Calu3 (cell line): ENCODE data around the gene CD72. TPM values are rescaled to one million over a fixed set of nuclear protein-coding genes. Genes with fewer than 3 reads are reported as not detected.
"Not testable (repeated sequence)": the region's sequence is repeated elsewhere in the genome, so short reads cannot be mapped to it uniquely, and the experiment has no call there.

ENCODE experiments used
- BruUV-seq: library from RNA; stranded (reverse); fragments of 400-500 nt; replicated peaks from 2 replicates; lab custom pipeline; 2021; lab: Mats Ljungman, UMichigan
- CTCF ChIA-PET: fragments of 300-600 bp; sonication (Branson Sonifier 250); formaldehyde crosslinking; loops from one replicate; lab custom pipeline; 2022; ENCODE audit warnings: antibody characterized with exemption; lab: Charles Lee
- DNase-seq: peaks from one replicate; pipeline ENCODE4 v3.0.0; 2022
- H3K27ac Mint-ChIP-seq: one replicate; pipeline ENCODE4 v1.8.0; 2022; ENCODE audit warnings: mixed read lengths; ENCODE audit not compliant: unreplicated experiment
- H3K27me3 Mint-ChIP-seq: one replicate; pipeline ENCODE4 v1.8.0; 2022; ENCODE audit warnings: mixed read lengths; ENCODE audit not compliant: unreplicated experiment
- H3K36me3 Mint-ChIP-seq: one replicate; pipeline ENCODE4 v1.8.0; 2022; ENCODE audit warnings: mild to moderate bottlenecking, moderate library complexity, mixed read lengths; ENCODE audit not compliant: insufficient read depth, unreplicated experiment
- H3K4me1 Mint-ChIP-seq: one replicate; pipeline ENCODE4 v1.8.0; 2022; ENCODE audit warnings: mild to moderate bottlenecking, low read depth, mixed read lengths; ENCODE audit not compliant: unreplicated experiment
- H3K4me3 Mint-ChIP-seq: one replicate; pipeline ENCODE4 v1.8.0; 2022; ENCODE audit warnings: mild to moderate bottlenecking, low read depth, moderate library complexity, mixed read lengths; ENCODE audit not compliant: unreplicated experiment
- H3K9me3 Mint-ChIP-seq: one replicate; pipeline ENCODE4 v1.8.0; 2022; ENCODE audit warnings: low read depth, mixed read lengths; ENCODE audit not compliant: unreplicated experiment
- CTCF ChIP-seq: fragments of 200-600 bp; IDR thresholded peaks from one replicate; pipeline ENCODE4 v1.8.0; 2022; ENCODE audit warnings: antibody characterized with exemption; ENCODE audit not compliant: unreplicated experiment
- intact Hi-C: fragments of 100-400 bp; cut with micrococcal nuclease; formaldehyde crosslinking; loops from one replicate; pipeline ENCODE4 v1.10.0; 2022; ENCODE audit not compliant: unreplicated experiment
- total RNA-seq: library from RNA; stranded (reverse); gene quantifications from 2 replicates; pipeline ENCODE4 v1.2.3, GENCODE V29; 2022

CD72 gene
- total RNA-seq, 1 experiment from 2014 or later = 0.38 TPM

DNA sequence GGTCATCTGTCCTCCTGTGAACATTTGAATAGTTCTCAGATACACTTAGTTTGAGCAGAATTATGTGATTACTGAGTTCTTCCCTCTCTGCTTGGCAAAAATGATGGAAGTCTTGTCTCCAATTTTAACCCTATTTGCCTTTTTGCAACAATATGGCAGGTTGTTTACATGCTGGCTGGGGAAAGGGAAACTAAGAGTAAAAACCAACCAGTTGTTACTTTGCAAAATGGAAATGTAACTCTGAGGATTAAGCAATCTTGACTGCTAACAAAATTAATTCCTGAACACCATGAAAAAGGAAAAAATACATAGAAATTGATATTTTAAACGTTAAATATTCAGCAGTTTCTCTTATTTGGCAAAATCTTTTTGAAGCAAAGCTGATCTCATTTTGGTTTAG, 21.4 kb upstream of the CD72 start:
- no peak for TF ChIP-seq CTCF
- no peak overlapping the region for H3K27ac Mint-ChIP-seq
- no peak for DNase-seq
- CTCF ChIA-PET = no interaction called here
- no peak overlapping the region for H3K4me3 Mint-ChIP-seq
- peaks cover 20% of the 10 kb centered on the region for H3K27me3 Mint-ChIP-seq
- intact Hi-C loops = no loop called here
- peaks cover 5% of the 10 kb centered on the region for H3K36me3 Mint-ChIP-seq
- BruUV-seq = no TSS peak
- peaks cover 2% of the 10 kb centered on the region for H3K9me3 Mint-ChIP-seq
- no peaks in the 10 kb centered on the region for H3K4me1 Mint-ChIP-seq

GRCh38 chr9:35639225-35639624, 21.0 kb upstream of the CD72 start:
- H3K4me3 Mint-ChIP-seq, BruUV-seq, intact Hi-C loops, DNase-seq, H3K36me3 Mint-ChIP-seq, H3K27ac Mint-ChIP-seq, CTCF ChIA-PET, H3K4me1 Mint-ChIP-seq, H3K9me3 Mint-ChIP-seq: not testable (repeated sequence)
- peaks cover 20% of the 10 kb centered on the region for H3K27me3 Mint-ChIP-seq

DNA sequence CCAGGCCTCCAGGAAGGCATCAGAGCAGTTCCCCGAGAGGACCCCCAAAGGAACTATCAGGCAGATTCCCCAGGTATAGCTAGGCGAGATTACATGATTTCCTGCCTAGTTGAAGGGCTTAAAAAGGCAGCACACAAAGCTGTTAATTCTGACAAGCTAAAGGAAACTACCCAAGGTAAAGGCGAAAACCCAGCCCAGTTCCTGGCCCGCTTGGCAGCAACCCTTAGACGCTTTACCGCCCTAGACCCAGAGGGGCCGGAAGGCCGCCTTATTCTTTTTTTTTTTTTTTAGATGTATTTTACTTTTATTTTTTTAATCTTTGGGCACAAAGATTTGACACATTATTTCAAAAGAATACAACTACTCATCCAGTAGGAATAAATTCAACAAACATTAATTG, 20.5 kb upstream of the CD72 start:
- not testable (repeated sequence) for H3K9me3 Mint-ChIP-seq, H3K27ac Mint-ChIP-seq

GRCh38 chr9:35637427-35637955, 19.3 kb upstream of the CD72 start:
- H3K27ac Mint-ChIP-seq, H3K36me3 Mint-ChIP-seq, H3K4me1 Mint-ChIP-seq, H3K9me3 Mint-ChIP-seq, intact Hi-C loops, BruUV-seq, H3K4me3 Mint-ChIP-seq, CTCF ChIA-PET, DNase-seq: not testable (repeated sequence)
- H3K27me3 Mint-ChIP-seq = peaks cover 20% of the 10 kb centered on the region

More for the DNA sequence above, 20.5 kb upstream of the CD72 start:
- DNase-seq, intact Hi-C loops, H3K4me3 Mint-ChIP-seq, CTCF ChIA-PET, H3K36me3 Mint-ChIP-seq, H3K4me1 Mint-ChIP-seq, BruUV-seq: not testable (repeated sequence)
- H3K27me3 Mint-ChIP-seq = peaks cover 20% of the 10 kb centered on the region

DNA sequence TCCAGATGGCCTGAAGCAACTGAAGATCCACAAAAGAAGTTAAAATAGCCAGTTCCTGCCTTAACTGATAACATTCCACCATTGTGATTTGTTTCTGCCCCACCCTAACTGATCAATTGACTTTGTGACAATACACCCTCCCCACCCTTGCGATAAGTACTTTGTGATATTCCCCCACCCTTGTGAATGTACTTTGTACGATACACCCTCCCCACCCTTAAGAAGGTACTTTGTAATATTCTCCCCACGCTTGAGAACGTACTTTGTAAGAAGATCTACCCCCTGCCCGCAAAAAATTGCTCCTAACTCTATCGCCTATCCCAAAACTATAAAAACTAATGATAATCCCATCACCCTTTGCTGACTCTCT, 18.6 kb upstream of the CD72 start:
- CTCF ChIA-PET, H3K4me3 Mint-ChIP-seq, intact Hi-C loops, BruUV-seq, H3K36me3 Mint-ChIP-seq, H3K27ac Mint-ChIP-seq, H3K9me3 Mint-ChIP-seq, DNase-seq, H3K4me1 Mint-ChIP-seq: not testable (repeated sequence)
- H3K27me3 Mint-ChIP-seq = peaks cover 20% of the 10 kb centered on the region

GRCh38 chr9:35636135-35636876, 18.1 kb upstream of the CD72 start:
- intact Hi-C loops = no loop called here
- no peaks in the 10 kb centered on the region for H3K4me1 Mint-ChIP-seq
- H3K9me3 Mint-ChIP-seq = peaks cover 2% of the 10 kb centered on the region
- TF ChIP-seq CTCF = no peak
- no peak for DNase-seq
- no peak overlapping the region for H3K4me3 Mint-ChIP-seq
- H3K27me3 Mint-ChIP-seq = peaks cover 20% of the 10 kb centered on the region
- no peak overlapping the region for H3K27ac Mint-ChIP-seq
- peaks cover 5% of the 10 kb centered on the region for H3K36me3 Mint-ChIP-seq
- BruUV-seq = no TSS peak
- CTCF ChIA-PET = no interaction called here
